LNCaP clone FGC (cell line): ENCODE measurements around the gene EXOC6B.

Experiments
- DNase-seq: peaks from one replicate; pipeline ENCODE4 v3.0.0-alpha.2; 2011; ENCODE audit warnings: low read depth
- H3K4me3 ChIP-seq: 2 replicates; pipeline ENCODE4 v1.5.1; 2011; ENCODE audit warnings: mild to moderate bottlenecking, low read depth, low read length, control low read depth
- TF ChIP-seq, protein P1 (sequence below): IDR thresholded peaks from 2 replicates; pipeline ENCODE4 v1.5.1; 2012; ENCODE audit warnings: mild to moderate bottlenecking; ENCODE audit not compliant: control insufficient read depth, insufficient read depth; ENCODE audit errors: extremely low read depth

The EXOC6B gene

DNA sequence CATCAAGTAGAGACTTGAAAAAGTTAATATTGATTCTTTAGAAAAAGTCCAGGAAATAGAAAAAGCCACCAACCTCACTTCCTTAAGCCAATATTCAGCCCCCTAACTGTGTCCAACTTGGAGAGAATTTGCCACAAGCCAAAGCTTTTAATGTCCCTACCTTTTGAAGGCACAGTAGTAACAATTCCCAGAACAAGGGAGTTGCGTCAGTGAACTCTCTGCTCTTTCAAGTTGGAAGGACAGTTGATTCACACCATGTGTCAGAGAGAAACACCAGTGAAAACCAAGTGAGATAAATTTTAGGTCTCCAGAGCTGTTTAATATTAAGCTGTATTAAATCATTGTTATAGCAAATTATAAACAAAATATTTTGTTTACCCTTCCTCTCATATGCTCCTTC lies 66.1 kb downstream of the EXOC6B start:
- H3K4me3 ChIP-seq, result no peak overlapping the region
- TF ChIP-seq, protein P1, sequence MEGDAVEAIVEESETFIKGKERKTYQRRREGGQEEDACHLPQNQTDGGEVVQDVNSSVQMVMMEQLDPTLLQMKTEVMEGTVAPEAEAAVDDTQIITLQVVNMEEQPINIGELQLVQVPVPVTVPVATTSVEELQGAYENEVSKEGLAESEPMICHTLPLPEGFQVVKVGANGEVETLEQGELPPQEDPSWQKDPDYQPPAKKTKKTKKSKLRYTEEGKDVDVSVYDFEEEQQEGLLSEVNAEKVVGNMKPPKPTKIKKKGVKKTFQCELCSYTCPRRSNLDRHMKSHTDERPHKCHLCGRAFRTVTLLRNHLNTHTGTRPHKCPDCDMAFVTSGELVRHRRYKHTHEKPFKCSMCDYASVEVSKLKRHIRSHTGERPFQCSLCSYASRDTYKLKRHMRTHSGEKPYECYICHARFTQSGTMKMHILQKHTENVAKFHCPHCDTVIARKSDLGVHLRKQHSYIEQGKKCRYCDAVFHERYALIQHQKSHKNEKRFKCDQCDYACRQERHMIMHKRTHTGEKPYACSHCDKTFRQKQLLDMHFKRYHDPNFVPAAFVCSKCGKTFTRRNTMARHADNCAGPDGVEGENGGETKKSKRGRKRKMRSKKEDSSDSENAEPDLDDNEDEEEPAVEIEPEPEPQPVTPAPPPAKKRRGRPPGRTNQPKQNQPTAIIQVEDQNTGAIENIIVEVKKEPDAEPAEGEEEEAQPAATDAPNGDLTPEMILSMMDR, result no peak
- DNase-seq, result no peak

DNA sequence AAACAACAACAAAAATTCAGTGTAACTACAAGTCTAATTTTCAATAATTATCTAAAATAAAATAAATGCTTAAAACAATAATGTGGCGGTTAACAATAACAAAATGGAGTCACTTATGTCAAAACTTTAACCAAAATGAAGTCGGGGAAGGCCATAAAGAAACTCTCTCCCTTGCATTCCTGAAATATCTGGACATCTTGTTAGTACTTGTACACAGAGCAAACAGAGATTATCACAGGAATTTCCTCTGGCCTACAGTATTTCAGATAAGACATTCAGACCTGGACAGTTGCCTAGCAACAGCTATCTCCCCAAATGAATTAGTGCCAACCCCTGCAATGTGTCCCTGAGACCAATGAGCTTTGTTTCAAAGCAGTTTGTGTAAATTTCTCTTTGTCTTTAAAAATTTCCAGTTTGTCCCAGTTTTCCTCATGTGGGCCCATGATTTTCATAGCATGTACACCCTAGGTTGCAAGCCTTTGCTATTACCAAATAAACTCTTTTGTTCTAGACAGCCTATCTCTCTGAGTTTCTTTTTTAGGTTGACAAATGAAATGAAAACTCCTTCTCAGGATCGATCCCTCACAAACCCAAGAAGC lies 68.6 kb downstream of the EXOC6B start:
- TF ChIP-seq, protein P1, result no peak
- DNase-seq, result no peak

DNA sequence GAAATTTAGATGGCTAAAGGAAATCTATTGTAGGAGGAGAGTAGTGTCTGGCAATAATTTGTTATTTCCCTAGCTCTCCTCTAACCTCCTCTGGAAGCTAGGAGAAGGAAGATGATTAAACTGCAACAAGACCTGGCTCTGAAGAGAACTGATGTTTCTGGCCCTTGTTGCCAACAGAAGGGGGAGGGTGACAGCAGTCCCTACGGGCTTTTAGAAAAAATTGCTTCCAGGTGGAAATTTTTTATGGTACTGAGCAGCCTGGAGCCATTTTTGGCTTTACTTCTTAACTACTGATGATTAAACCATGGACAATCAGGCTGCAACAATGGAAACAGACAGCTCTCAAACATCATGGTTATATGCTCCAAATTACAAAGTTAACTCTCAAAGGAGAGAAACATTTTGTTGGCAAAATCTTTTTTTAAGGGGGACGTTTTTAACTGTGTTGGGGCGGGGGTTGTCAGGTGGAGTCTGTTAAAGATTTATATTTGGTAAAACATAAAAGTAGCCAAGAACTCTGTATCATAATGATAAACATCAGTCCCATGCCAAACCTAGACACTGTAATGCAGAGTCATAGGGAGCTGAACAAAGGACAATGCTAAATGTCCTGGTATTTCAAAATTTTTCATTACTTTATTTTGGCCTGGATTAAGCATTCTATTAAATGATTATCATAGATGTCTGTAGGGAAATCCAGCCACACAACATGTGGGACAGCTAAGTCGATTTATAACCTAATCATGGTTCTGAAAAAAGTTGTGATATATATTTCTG lies 70.0 kb downstream of the EXOC6B start:
- H3K4me3 ChIP-seq, result no peak overlapping the region
- TF ChIP-seq, protein P1, result no peak
- DNase-seq, result no peak

More for the DNA sequence above, 68.6 kb downstream of the EXOC6B start:
- H3K4me3 ChIP-seq, result no peak overlapping the region

DNA sequence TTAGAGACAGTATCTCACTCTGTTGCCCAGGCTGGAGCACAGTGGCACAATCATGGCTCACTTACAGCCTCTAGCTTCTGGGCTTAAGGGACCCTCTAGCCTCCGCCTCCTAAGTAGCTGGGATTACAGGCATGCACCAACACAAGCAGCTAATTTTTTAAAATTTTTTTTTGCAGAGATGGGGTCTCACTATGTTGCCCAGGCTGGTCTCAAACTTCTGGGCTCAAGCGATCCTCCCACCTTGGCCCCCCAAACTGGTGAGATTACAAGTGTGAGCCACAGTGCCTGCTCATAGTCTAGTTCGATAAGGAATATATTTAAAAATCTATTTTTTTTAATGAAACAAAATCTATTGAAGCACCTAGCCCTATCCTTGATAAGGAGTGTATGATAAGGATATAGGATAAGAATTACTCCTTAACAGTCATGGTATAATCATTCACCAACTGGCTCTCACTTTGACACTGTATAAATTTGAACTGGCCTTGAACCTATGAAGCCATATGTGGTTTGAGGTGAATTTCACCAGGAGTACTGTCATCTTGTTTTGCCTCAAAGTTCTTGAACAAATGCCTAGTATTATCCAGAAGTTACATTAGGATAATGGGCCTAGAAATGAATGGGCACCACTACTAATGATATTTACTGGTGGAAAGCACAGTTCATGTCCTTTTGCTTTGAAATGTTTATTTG lies 71.1 kb downstream of the EXOC6B start:
- no peak overlapping the region for H3K4me3 ChIP-seq
- no peak for DNase-seq
- TF ChIP-seq, protein P1, result no peak

DNA sequence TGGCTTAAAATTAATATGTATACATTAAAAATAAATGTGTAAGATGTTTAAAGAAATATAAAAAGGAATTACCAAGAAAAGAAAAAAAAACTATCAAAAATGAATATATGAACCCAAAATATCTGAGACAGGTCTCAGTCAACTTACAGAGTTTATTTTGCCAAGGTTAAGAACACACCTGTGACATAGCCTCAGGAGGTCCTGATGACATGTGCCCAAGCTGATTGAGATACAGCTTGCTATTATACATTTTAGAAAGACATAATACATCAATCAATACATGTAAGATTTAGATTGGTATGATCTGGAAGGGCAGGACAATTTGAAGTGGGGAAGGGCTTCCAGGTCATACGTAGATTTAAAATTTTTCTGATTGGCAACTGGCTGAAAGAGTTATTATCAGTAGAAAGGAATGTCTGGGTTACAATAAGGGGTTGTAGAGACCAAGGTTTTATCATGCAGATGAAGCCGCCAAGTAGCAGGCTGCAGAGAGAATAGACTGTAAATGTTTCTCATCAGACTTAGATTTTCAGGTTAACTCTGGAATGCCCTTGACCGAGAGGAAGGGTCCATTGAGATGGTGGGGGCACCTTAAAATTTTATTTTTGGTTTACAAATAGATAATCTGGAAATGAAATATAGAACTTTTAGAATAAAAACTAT lies 74.7 kb downstream of the EXOC6B start:
- TF ChIP-seq, protein P1, result no peak
- DNase-seq, result no peak
- no peak overlapping the region for H3K4me3 ChIP-seq

DNA sequence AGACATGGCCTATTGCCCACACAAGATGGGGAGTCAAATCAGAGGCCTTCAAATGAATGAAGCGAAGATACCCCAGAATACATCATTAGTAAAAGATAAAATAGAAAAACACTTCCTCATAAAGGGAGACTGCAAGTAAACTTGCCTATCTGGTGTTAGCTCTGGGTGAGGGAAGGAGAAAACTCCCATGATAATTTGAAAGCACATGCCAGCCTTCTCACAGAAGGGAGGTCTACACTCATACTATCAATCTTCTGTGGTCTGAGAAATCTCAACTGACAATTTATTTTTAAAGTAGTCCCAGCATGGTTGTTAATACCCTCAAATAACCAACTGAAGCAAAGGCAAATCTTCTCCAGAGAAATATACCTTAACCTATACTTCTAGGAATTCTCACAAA lies 75.4 kb downstream of the EXOC6B start:
- no peak for DNase-seq
- TF ChIP-seq, protein P1, result no peak
- no peak overlapping the region for H3K4me3 ChIP-seq
